H1 (cell line): Measurements from ENCODE around the gene TRIM67. TPM values are rescaled to one million over a fixed set of nuclear protein-coding genes. Genes with fewer than 3 reads are reported as not detected.

Source experiments
- CTCF ChIA-PET: fragments of 300-600 bp; sonication (Branson Sonifier 250); formaldehyde crosslinking; loops from one replicate; lab custom pipeline; 2021; ENCODE audit not compliant: partially characterized antibody; lab: Charles Lee
- POLR2A ChIA-PET: fragments of 300-600 bp; sonication (Branson Sonifier 250); formaldehyde crosslinking; loops from one replicate; lab custom pipeline; 2021; ENCODE audit warnings: inconsistent platforms; ENCODE audit not compliant: partially characterized antibody; lab: Charles Lee
- DNase-seq, 2 experiments: peaks; one replicate each; pipeline versions ENCODE4 v3.0.0 to v3.0.0-alpha.2; 2010 to 2022; ENCODE audit warnings: low spot score in 2 of 2, low read depth in 1 of 2, mixed read lengths in 1 of 2
- FAIRE-seq: peaks from 2 replicates; lab custom pipeline; 2011; peaks lifted over from hg19 to GRCh38; lab: Jason Lieb, UNC
- H2AFZ ChIP-seq: 2 replicates; pipeline ENCODE4 v1.8.1; 2012; ENCODE audit warnings: low read length, inconsistent platforms
- H2AK5ac ChIP-seq: 2 replicates; pipeline ENCODE4 v1.6.1; 2013; ENCODE audit warnings: low read depth, low read length
- H2BK120ac ChIP-seq: replicated peaks from 2 replicates; pipeline ENCODE3; 2013; ENCODE audit warnings: low read depth, low read length, inconsistent platforms
- H2BK12ac ChIP-seq: 2 replicates; pipeline ENCODE4 v1.6.1; 2013; ENCODE audit warnings: low read depth, low read length
- H2BK15ac ChIP-seq: 2 replicates; pipeline ENCODE4 v1.6.1; 2013; ENCODE audit warnings: low read length
- H2BK20ac ChIP-seq: 2 replicates; pipeline ENCODE4 v1.6.1; 2013; ENCODE audit warnings: low read length
- H2BK5ac ChIP-seq: 2 replicates; pipeline ENCODE4 v1.6.1; 2013; ENCODE audit warnings: low read depth, low read length
- H3K14ac ChIP-seq: 2 replicates; pipeline ENCODE4 v1.6.1; 2013; ENCODE audit warnings: inconsistent platforms; ENCODE audit not compliant: insufficient read length
- H3K18ac ChIP-seq: 2 replicates; pipeline ENCODE4 v1.6.1; 2013; ENCODE audit warnings: low read length; ENCODE audit errors: extremely low read depth
- H3K23ac ChIP-seq: 2 replicates; pipeline ENCODE4 v1.6.1; 2013; ENCODE audit warnings: inconsistent platforms; ENCODE audit not compliant: insufficient read length
- H3K23me2 ChIP-seq: 2 replicates; pipeline ENCODE4 v1.6.1; 2013; ENCODE audit warnings: low read depth, low read length
- H3K27ac ChIP-seq: 2 replicates; pipeline ENCODE4 v1.6.1; 2011; ENCODE audit warnings: low read depth, low read length, inconsistent platforms
- H3K27me3 ChIP-seq, 4 experiments: replicated peaks in 1 of 4; 1 replicate in 1 of 4; 2 replicates in 3 of 4; pipeline versions ENCODE4 v1.6.1 to v1.8.1; 2011 to 2013; ENCODE audit warnings: low read length in 3 of 4, mild to moderate bottlenecking in 3 of 4, inconsistent platforms in 2 of 4, mixed read lengths in 2 of 4, moderate library complexity in 1 of 4; ENCODE audit not compliant: control insufficient read depth in 3 of 4, insufficient read depth in 3 of 4; ENCODE audit errors: extremely low read depth in 1 of 4
- H3K36me3 ChIP-seq, 4 experiments: 2 replicates each; pipeline versions ENCODE4 v1.6.1 to v1.8.1; 2011 to 2013; ENCODE audit warnings: mild to moderate bottlenecking in 4 of 4, low read length in 3 of 4, moderate library complexity in 2 of 4, control low read depth in 1 of 4, inconsistent platforms in 1 of 4; ENCODE audit not compliant: insufficient read depth in 4 of 4, control insufficient read depth in 2 of 4
- H3K4ac ChIP-seq: replicated peaks from 2 replicates; pipeline ENCODE3; 2013; ENCODE audit warnings: low read length, low read depth, mixed read lengths, inconsistent platforms; ENCODE audit not compliant: insufficient read length
- H3K4me1 ChIP-seq, 4 experiments: replicated peaks in 1 of 4; 1 replicate in 1 of 4; 2 replicates in 3 of 4; pipeline versions ENCODE4 v1.6.1 to v1.8.1; 2011 to 2013; ENCODE audit warnings: low read length in 3 of 4, inconsistent platforms in 2 of 4, mixed read lengths in 1 of 4; ENCODE audit not compliant: insufficient read depth in 4 of 4, control insufficient read depth in 3 of 4
- H3K4me2 ChIP-seq, 2 experiments: 2 replicates each; pipeline versions ENCODE4 v1.6.1 to v1.8.1; 2011 to 2013; ENCODE audit warnings: low read depth in 2 of 2, low read length in 2 of 2, control low read depth in 1 of 2, inconsistent platforms in 1 of 2, mild to moderate bottlenecking in 1 of 2; ENCODE audit not compliant: insufficient read depth in 1 of 2
- H3K4me3 ChIP-seq, 4 experiments: fragments of 200-600, 300-600 bp in 1 of 4; sonication (generic), shearing (Covaris generic), sonication (Bioruptor Twin) in 1 of 4; 2 replicates each; pipeline versions ENCODE4 v1.5.1 to v1.8.1; 2011 to 2016; ENCODE audit warnings: low read length in 4 of 4, low read depth in 3 of 4, control low read depth in 2 of 4, inconsistent platforms in 2 of 4, mild to moderate bottlenecking in 2 of 4, mixed read lengths in 1 of 4, moderate library complexity in 1 of 4; ENCODE audit not compliant: insufficient read depth in 2 of 4; ENCODE audit errors: extremely low read depth in 1 of 4
- H3K56ac ChIP-seq: replicated peaks from 2 replicates; pipeline ENCODE3; 2013; ENCODE audit warnings: low read depth, mild to moderate bottlenecking, mixed read lengths, low read length, inconsistent platforms; ENCODE audit not compliant: insufficient read length
- H3K79me1 ChIP-seq: 2 replicates; pipeline ENCODE4 v1.6.1; 2013; ENCODE audit warnings: low read depth, low read length, control low read depth
- H3K79me2 ChIP-seq, 2 experiments: 2 replicates each; pipeline versions ENCODE4 v1.6.1 to v1.8.1; 2012 to 2013; ENCODE audit warnings: low read length in 2 of 2, mild to moderate bottlenecking in 2 of 2, inconsistent platforms in 1 of 2; ENCODE audit not compliant: insufficient read depth in 2 of 2, control insufficient read depth in 1 of 2
- H3K9ac ChIP-seq, 4 experiments: replicated peaks in 1 of 4; 1 replicate in 1 of 4; 2 replicates in 3 of 4; pipeline versions ENCODE4 v1.6.1 to v1.8.1; 2011 to 2013; ENCODE audit warnings: low read depth in 3 of 4, low read length in 3 of 4, control low read depth in 2 of 4, mild to moderate bottlenecking in 2 of 4, moderate library complexity in 2 of 4, inconsistent platforms in 1 of 4; ENCODE audit errors: extremely low read depth in 1 of 4
- H3K9me3 ChIP-seq, 2 experiments: 2 replicates each; pipeline versions ENCODE4 v1.6.1 to v1.8.1; 2012 to 2013; ENCODE audit warnings: mild to moderate bottlenecking in 2 of 2, moderate library complexity in 2 of 2, control low read depth in 1 of 2, inconsistent platforms in 1 of 2, low read depth in 1 of 2, low read length in 1 of 2, mixed read lengths in 1 of 2; ENCODE audit not compliant: insufficient read depth in 2 of 2
- H4K20me1 ChIP-seq, 2 experiments: replicated peaks in 1 of 2; 2 replicates each; pipeline versions ENCODE3 to v1.8.1; 2011 to 2013; ENCODE audit warnings: inconsistent platforms in 2 of 2, low read length in 2 of 2, mild to moderate bottlenecking in 1 of 2; ENCODE audit not compliant: insufficient read depth in 2 of 2, control insufficient read depth in 1 of 2
- H4K5ac ChIP-seq: 2 replicates; pipeline ENCODE4 v1.6.1; 2013; ENCODE audit warnings: low read length, low read depth, mixed read lengths, inconsistent platforms; ENCODE audit not compliant: insufficient read length
- H4K8ac ChIP-seq: 2 replicates; pipeline ENCODE4 v1.8.0; 2013; ENCODE audit warnings: mild to moderate bottlenecking, moderate library complexity, low read length, inconsistent platforms; ENCODE audit not compliant: insufficient read depth; ENCODE audit errors: extremely low read depth
- H4K91ac ChIP-seq: replicated peaks from 2 replicates; pipeline ENCODE3; 2013; ENCODE audit warnings: low read length, mixed read lengths, inconsistent platforms; ENCODE audit not compliant: insufficient read length
- ATF2 ChIP-seq: IDR thresholded peaks from 2 replicates; pipeline ENCODE4 v1.6.1; 2012; ENCODE audit warnings: low read length, inconsistent platforms
- EZH2 ChIP-seq: fragments of 200-600 bp; sonication (generic); IDR thresholded peaks from 2 replicates; pipeline ENCODE4 v1.7.1; 2012; ENCODE audit warnings: low read depth, mild to moderate bottlenecking, moderate library complexity, low read length, inconsistent platforms; ENCODE audit not compliant: severe bottlenecking
- FOSL1 ChIP-seq: IDR thresholded peaks from 2 replicates; pipeline ENCODE4 v1.6.1; 2011; ENCODE audit warnings: mild to moderate bottlenecking, low read depth, low read length, moderate library complexity; ENCODE audit not compliant: insufficient read depth
- KDM5A ChIP-seq: fragments of 200-600 bp; IDR thresholded peaks from 2 replicates; pipeline ENCODE4 v1.7.1; 2012; ENCODE audit warnings: mild to moderate bottlenecking, low read length, inconsistent platforms, mixed read lengths
- MAFK ChIP-seq: IDR thresholded peaks from 2 replicates; pipeline ENCODE4 v1.6.1; 2012; ENCODE audit warnings: low read depth, mild to moderate bottlenecking, improper control_type of control experiment, low read length
- POLR2AphosphoS5 ChIP-seq: IDR thresholded peaks from 2 replicates; pipeline ENCODE4 v1.6.1; 2011; ENCODE audit warnings: low read depth, low read length
- RBBP5 ChIP-seq: IDR thresholded peaks from 2 replicates; pipeline ENCODE4 v1.7.1; 2012; ENCODE audit warnings: low read depth, mild to moderate bottlenecking, inconsistent platforms, low read length, moderate library complexity, borderline replicate concordance
- SIRT6 ChIP-seq: IDR thresholded peaks from one replicate; pipeline ENCODE4 v1.7.1; 2012; ENCODE audit warnings: low read length, inconsistent platforms
- TAF1 ChIP-seq: IDR thresholded peaks from 2 replicates; pipeline ENCODE4 v1.6.1; 2011; ENCODE audit warnings: mild to moderate bottlenecking, low read depth, low read length
- ZNF274 ChIP-seq: IDR thresholded peaks from 2 replicates; pipeline ENCODE4 v1.7.0; 2012; ENCODE audit warnings: low read length, borderline replicate concordance; ENCODE audit errors: extremely low read depth
- WGBS, 2 experiments: shearing (Covaris generic) in 1 of 2; methylation state at CpG; one replicate each; pipeline versions ENCODE4 v1.1.6 to v1.1.7; 2013 to 2015; ENCODE audit warnings: low lambda C conversion rate in 2 of 2, mixed read lengths in 2 of 2, inconsistent platforms in 1 of 2, low coverage in 1 of 2, missing lambda C conversion rate in 1 of 2; ENCODE audit not compliant: insufficient replicate concordance in 2 of 2, insufficient coverage in 1 of 2, insufficient read length in 1 of 2; ENCODE audit errors: extremely low coverage in 1 of 2, missing lambda C conversion rate in 1 of 2; 5-methylcytosine and 5-hydroxymethylcytosine counted together
- polyA plus RNA-seq, 7 experiments: library from polyadenylated mRNA; depleted of rRNA in 3 of 7; stranded (reverse) in 5 of 7; unstranded in 2 of 7; fragments of >200 nt in 5 of 7; fragments of 200-250 nt in 2 of 7; gene quantifications; 1 replicate in 5 of 7; 2 replicates in 1 of 7; 4 replicates in 1 of 7; pipeline versions ENCODE4 v1.2.1 to v1.2.3, GENCODE V29; 2011 to 2013; ENCODE audit warnings: missing spikeins in 2 of 7, mixed read lengths in 2 of 7
- total RNA-seq: library from RNA; stranded (reverse); fragmentation: NEBNext Ultra II Directional; extraction: Animal tissue kit (Norgen Biotek cat#: 25700); gene quantifications from 2 replicates; pipeline ENCODE4 v1.2.1, GENCODE V29; 2021

TRIM67 gene
- total and polyA plus RNA-seq, 2 of the 8 experiments (the other 6 are each of a cell fraction or from before 2014, with no cell fraction given) = under 0.01 TPM; not detected in 1

GRCh38 chr1:231139659-231140654 is 21.9 kb upstream of the TRIM67 start:
- FAIRE-seq = no peak
- Histone ChIP-seq H3K4me1 (no peaks in the 10 kb centered on the region), H3K23ac (no peak overlapping the region), H3K4ac (no peak overlapping the region), H2AK5ac (no peak overlapping the region), H4K5ac (no peak overlapping the region), H3K23me2 (no peaks in the 10 kb centered on the region), H4K91ac (no peak overlapping the region), H2BK12ac (no peak overlapping the region), H3K14ac (no peak overlapping the region), H3K9ac (no peak overlapping the region), H3K27ac (no peak overlapping the region), H3K18ac (no peak overlapping the region), H4K20me1 (no peaks in the 10 kb centered on the region), H2BK120ac (no peak overlapping the region), H3K4me2 (no peak overlapping the region), H3K4me3 (no peak overlapping the region), H2BK15ac (no peak overlapping the region), H3K56ac (no peak overlapping the region), H2BK5ac (no peak overlapping the region), H3K9me3 (no peaks in the 10 kb centered on the region), H3K79me1 (no peaks in the 10 kb centered on the region), H2BK20ac (no peak overlapping the region), H2AFZ (no peak overlapping the region), H3K36me3 (no peaks in the 10 kb centered on the region), H4K8ac (no peak overlapping the region), H3K27me3 (peaks cover 0 to 7% (median 3%) of the 10 kb centered on the region in 4 experiments; a peak in 3 of 7 replicates), H3K79me2 (no peaks in the 10 kb centered on the region)
- WGBS, 2 experiments = 91% methylated on average over 8 of the region's 8 CpGs; no CpG with 5 or more reads in 1 of the 2 experiments
- DNase-seq = no peak
- ChIA-PET POLR2A (no interaction called here), CTCF (interaction anchor here (0.6 to 1.4 kb wide), 3 partner anchors 71 to 1527 kb away, joined by 3 to 4 read pairs (median 3); no protein-coding TSS in a partner anchor)
- no peak for TF ChIP-seq RBBP5
- no peak for TF ChIP-seq ATF2
- no peak for TF ChIP-seq MAFK
- TF ChIP-seq ZNF274 = no peak
- TF ChIP-seq KDM5A = no peak
- no peak for TF ChIP-seq SIRT6
- TF ChIP-seq POLR2AphosphoS5 = no peak
- no peak for TF ChIP-seq EZH2
- no peak for TF ChIP-seq FOSL1
- TF ChIP-seq TAF1 = no peak
